Liver (tissue), 9 donors: Measurements from ENCODE around the gene CCNL1. TPM values are rescaled to one million over a fixed set of nuclear protein-coding genes. Genes with fewer than 3 reads are reported as not detected.

Source experiments
- DNase-seq: peaks from one replicate; pipeline ENCODE4 v3.0.0-alpha.2; 2017; ENCODE audit warnings: low spot score
- H3K27ac ChIP-seq, 2 donors: one replicate each; pipeline ENCODE4 v1.7.0; 2013; ENCODE audit warnings: inconsistent platforms in 2 of 2, low read length in 2 of 2, control low read depth in 1 of 2, low read depth in 1 of 2, mild to moderate bottlenecking in 1 of 2
- H3K27me3 ChIP-seq, 4 donors: one replicate each; pipeline versions ENCODE4 v1.6.1 to v1.7.0; 2013; ENCODE audit warnings: low read length in 3 of 4, inconsistent platforms in 1 of 4, mild to moderate bottlenecking in 1 of 4, moderate library complexity in 1 of 4; ENCODE audit not compliant: control insufficient read depth in 4 of 4, insufficient read depth in 4 of 4
- H3K36me3 ChIP-seq, 4 donors: one replicate each; pipeline versions ENCODE4 v1.6.1 to v1.7.0; 2013; ENCODE audit warnings: low read length in 3 of 4, mild to moderate bottlenecking in 3 of 4, low read depth in 1 of 4, moderate library complexity in 1 of 4; ENCODE audit not compliant: control insufficient read depth in 4 of 4, insufficient read depth in 3 of 4
- H3K4me1 ChIP-seq, 4 donors: one replicate each; pipeline versions ENCODE4 v1.6.1 to v1.7.0; 2013; ENCODE audit warnings: low read length in 3 of 4, mild to moderate bottlenecking in 3 of 4, moderate library complexity in 1 of 4; ENCODE audit not compliant: control insufficient read depth in 4 of 4, insufficient read depth in 4 of 4
- H3K4me3 ChIP-seq, 3 donors: one replicate each; pipeline versions ENCODE4 v1.6.1 to v1.7.0; 2013; ENCODE audit warnings: low read length in 3 of 3, control low read depth in 1 of 3, low read depth in 1 of 3, mild to moderate bottlenecking in 1 of 3
- H3K9ac ChIP-seq, 2 donors: one replicate each; pipeline ENCODE4 v1.7.0; 2013; ENCODE audit warnings: low read length in 2 of 2, mild to moderate bottlenecking in 2 of 2, moderate library complexity in 2 of 2, control low read depth in 1 of 2, low read depth in 1 of 2
- H3K9me3 ChIP-seq, 4 donors: one replicate each; pipeline versions ENCODE4 v1.6.1 to v1.7.0; 2013; ENCODE audit warnings: low read length in 3 of 4; ENCODE audit not compliant: control insufficient read depth in 4 of 4
- CTCF ChIP-seq: fragments of 150-350 bp; IDR thresholded peaks from 2 replicates; pipeline ENCODE4 v1.5.1; 2017; ENCODE audit warnings: improper control_type of control experiment, low read depth, low read length; ENCODE audit not compliant: missing input control
- EGR1 ChIP-seq, 2 donors: IDR thresholded peaks; 2 replicates each; pipeline ENCODE4 v1.6.1; 2016 to 2018; ENCODE audit warnings: antibody characterized with exemption in 2 of 2, low read depth in 2 of 2
- FOXA1 ChIP-seq: IDR thresholded peaks from 2 replicates; pipeline ENCODE4 v1.6.1; 2016; ENCODE audit warnings: antibody characterized with exemption
- FOXA2 ChIP-seq: IDR thresholded peaks from 2 replicates; pipeline ENCODE4 v1.6.1; 2016; ENCODE audit warnings: antibody characterized with exemption
- HNF4A ChIP-seq, 2 donors: conservative IDR thresholded peaks; 2 replicates each; pipeline ENCODE4 v1.6.1; 2016; ENCODE audit warnings: antibody characterized with exemption in 2 of 2, mild to moderate bottlenecking in 2 of 2
- HNF4G ChIP-seq: IDR thresholded peaks from 2 replicates; pipeline ENCODE4 v1.6.1; 2016; ENCODE audit warnings: antibody characterized with exemption
- JUND ChIP-seq, 2 donors: IDR thresholded peaks; 2 replicates each; pipeline ENCODE4 v1.6.1; 2016; ENCODE audit warnings: antibody characterized with exemption in 2 of 2
- NR2F2 ChIP-seq: IDR thresholded peaks from 2 replicates; pipeline ENCODE4 v1.6.1; 2016; ENCODE audit warnings: antibody characterized with exemption
- SP1 ChIP-seq: IDR thresholded peaks from 2 replicates; pipeline ENCODE4 v1.6.1; 2018; ENCODE audit warnings: antibody characterized with exemption, mild to moderate bottlenecking
- TAF1 ChIP-seq: conservative IDR thresholded peaks from 2 replicates; pipeline ENCODE4 v1.6.1; 2016; ENCODE audit warnings: antibody characterized with exemption, mild to moderate bottlenecking
- ZBTB33 ChIP-seq: IDR thresholded peaks from 2 replicates; pipeline ENCODE4 v1.6.1; 2016; ENCODE audit warnings: antibody characterized with exemption
- WGBS: extraction: QIAGEN DNeasy Blood & Tissue Kit; methylation state at CpG from one replicate; pipeline ENCODE4 v1.1.7; 2013; 5-methylcytosine and 5-hydroxymethylcytosine counted together
- polyA plus RNA-seq, 2 donors: library from polyadenylated mRNA; stranded (reverse) in 1 of 2; unstranded in 1 of 2; fragments of 200-250 nt in 1 of 2; fragments of >200 nt in 1 of 2; fragmentation: Nextera tagmentation in 1 of 2; extraction: Ambion mirVana in 1 of 2; gene quantifications; one replicate each; pipeline versions ENCODE4 v1.2.1 to v1.2.3, GENCODE V29; 2013 to 2015
- total RNA-seq, 2 donors: library from RNA; depleted of rRNA; stranded (reverse); fragments of >200 nt; gene quantifications; one replicate each; pipeline ENCODE4 v1.2.3, GENCODE V29; 2014
- TF ChIP-seq, protein P1 (sequence below): IDR thresholded peaks from 2 replicates; pipeline ENCODE4 v1.6.1; 2016; ENCODE audit warnings: antibody characterized with exemption, mild to moderate bottlenecking
- TF ChIP-seq, protein P2 (sequence below): IDR thresholded peaks from 2 replicates; pipeline ENCODE4 v1.6.1; 2016; ENCODE audit warnings: antibody characterized with exemption
- donor health status: healthy.
- donor health status: healthy.
- donor health status: healthy.
- donor health status: healthy.
- donor health status: healthy.

The CCNL1 gene
- total and polyA plus RNA-seq, 4 donors, result 22.7 to 163 (median 95.0) TPM

GRCh38 chr3:157102098-157102497 lies 57.8 kb downstream of the CCNL1 start:
- no peak overlapping the region for H3K27ac ChIP-seq

More at GRCh38 chr3:157102098-157102497, 57.8 kb downstream of the CCNL1 start:
- H3K9me3 ChIP-seq, result no peaks in the 10 kb centered on the region
- H3K4me1 ChIP-seq, result no peaks in the 10 kb centered on the region
- 95% methylated on average over 3 of the region's 3 CpGs for WGBS
- TF ChIP-seq TAF1 (no peak), JUND (IDR thresholded peaks at IDR 0.05) (no peak), FOXA1 (no peak), NR2F2 (no peak), FOXA2 (no peak), CTCF (no peak), ZBTB33 (no peak), EGR1 (IDR thresholded peaks at IDR 0.05; ENCODE audit: low read depth in 2 of 2) (no peak), SP1 (no peak), HNF4G (no peak), HNF4A (conservative IDR thresholded peaks at IDR 0.05) (no peak)
- TF ChIP-seq, protein P1, sequence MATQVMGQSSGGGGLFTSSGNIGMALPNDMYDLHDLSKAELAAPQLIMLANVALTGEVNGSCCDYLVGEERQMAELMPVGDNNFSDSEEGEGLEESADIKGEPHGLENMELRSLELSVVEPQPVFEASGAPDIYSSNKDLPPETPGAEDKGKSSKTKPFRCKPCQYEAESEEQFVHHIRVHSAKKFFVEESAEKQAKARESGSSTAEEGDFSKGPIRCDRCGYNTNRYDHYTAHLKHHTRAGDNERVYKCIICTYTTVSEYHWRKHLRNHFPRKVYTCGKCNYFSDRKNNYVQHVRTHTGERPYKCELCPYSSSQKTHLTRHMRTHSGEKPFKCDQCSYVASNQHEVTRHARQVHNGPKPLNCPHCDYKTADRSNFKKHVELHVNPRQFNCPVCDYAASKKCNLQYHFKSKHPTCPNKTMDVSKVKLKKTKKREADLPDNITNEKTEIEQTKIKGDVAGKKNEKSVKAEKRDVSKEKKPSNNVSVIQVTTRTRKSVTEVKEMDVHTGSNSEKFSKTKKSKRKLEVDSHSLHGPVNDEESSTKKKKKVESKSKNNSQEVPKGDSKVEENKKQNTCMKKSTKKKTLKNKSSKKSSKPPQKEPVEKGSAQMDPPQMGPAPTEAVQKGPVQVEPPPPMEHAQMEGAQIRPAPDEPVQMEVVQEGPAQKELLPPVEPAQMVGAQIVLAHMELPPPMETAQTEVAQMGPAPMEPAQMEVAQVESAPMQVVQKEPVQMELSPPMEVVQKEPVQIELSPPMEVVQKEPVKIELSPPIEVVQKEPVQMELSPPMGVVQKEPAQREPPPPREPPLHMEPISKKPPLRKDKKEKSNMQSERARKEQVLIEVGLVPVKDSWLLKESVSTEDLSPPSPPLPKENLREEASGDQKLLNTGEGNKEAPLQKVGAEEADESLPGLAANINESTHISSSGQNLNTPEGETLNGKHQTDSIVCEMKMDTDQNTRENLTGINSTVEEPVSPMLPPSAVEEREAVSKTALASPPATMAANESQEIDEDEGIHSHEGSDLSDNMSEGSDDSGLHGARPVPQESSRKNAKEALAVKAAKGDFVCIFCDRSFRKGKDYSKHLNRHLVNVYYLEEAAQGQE, result no peak
- TF ChIP-seq, protein P2, sequence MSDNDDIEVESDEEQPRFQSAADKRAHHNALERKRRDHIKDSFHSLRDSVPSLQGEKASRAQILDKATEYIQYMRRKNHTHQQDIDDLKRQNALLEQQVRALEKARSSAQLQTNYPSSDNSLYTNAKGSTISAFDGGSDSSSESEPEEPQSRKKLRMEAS, result no peak
- no peaks in the 10 kb centered on the region for H3K27me3 ChIP-seq
- H3K4me3 ChIP-seq, result no peak overlapping the region
- H3K36me3 ChIP-seq, result no peaks in the 10 kb centered on the region
- H3K9ac ChIP-seq, result no peak overlapping the region
- no peak for DNase-seq
